HG03460 (cell line): ENCODE results near the gene CFAP73.
"Not testable (repeated sequence)": the region's sequence is repeated elsewhere in the genome, so short reads cannot be mapped to it uniquely, and the experiment has no call there.

Experiments
- ATAC-seq: cut with Tn5 transposase; IDR thresholded peaks from one replicate; pipeline ENCODE4 v1.9.1; 2021; ENCODE audit not compliant: unreplicated experiment

CFAP73 gene

GRCh38 chr12:113149361-113150150 is at the start of gene CFAP73:
Gene CFAP73 (plus strand): TSS chr12:113149724. CDS start chr12:113149858, 134 bp downstream.
- ATAC-seq: no peak

- ATAC-seq: no peak
Measured at GRCh38 chr12:113099764-113100163, 49.8 kb upstream of the CFAP73 start.

- no peak for ATAC-seq
Measured at GRCh38 chr12:113101751-113102150, 47.8 kb upstream of the CFAP73 start.

- no peak for ATAC-seq
Measured at GRCh38 chr12:113102811-113103210, 46.7 kb upstream of the CFAP73 start.

- ATAC-seq: no peak
Measured at GRCh38 chr12:113103756-113104450, 45.6 kb upstream of the CFAP73 start.

- ATAC-seq: no peak
Measured at GRCh38 chr12:113104953-113105510, 44.5 kb upstream of the CFAP73 start.

- no peak for ATAC-seq
Measured at GRCh38 chr12:113105606-113106271, 43.8 kb upstream of the CFAP73 start.

GRCh38 chr12:113106361-113106760 is 43.2 kb upstream of the CFAP73 start:
- no peak for ATAC-seq

- no peak for ATAC-seq
Measured at GRCh38 chr12:113108308-113108707, 41.2 kb upstream of the CFAP73 start.

- no peak for ATAC-seq
Measured at GRCh38 chr12:113109360-113109759, 40.2 kb upstream of the CFAP73 start.

- ATAC-seq: no peak
Measured at GRCh38 chr12:113109872-113110599, 39.5 kb upstream of the CFAP73 start.

- no peak for ATAC-seq
Measured at GRCh38 chr12:113111247-113111646, 38.3 kb upstream of the CFAP73 start.

GRCh38 chr12:113112043-113112899 is 37.3 kb upstream of the CFAP73 start:
- no peak for ATAC-seq

- ATAC-seq: no peak
Measured at GRCh38 chr12:113113397-113113796, 36.1 kb upstream of the CFAP73 start.

GRCh38 chr12:113114447-113115178 is 34.9 kb upstream of the CFAP73 start:
- ATAC-seq: no peak

- ATAC-seq: no peak
Measured at GRCh38 chr12:113115455-113116126, 33.9 kb upstream of the CFAP73 start.

- no peak for ATAC-seq
Measured at GRCh38 chr12:113116875-113117274, 32.6 kb upstream of the CFAP73 start.

GRCh38 chr12:113117684-113118083 is 31.8 kb upstream of the CFAP73 start:
- ATAC-seq: not testable (repeated sequence)

- ATAC-seq: no peak
Measured at GRCh38 chr12:113118142-113118541, 31.4 kb upstream of the CFAP73 start.
